ENCODE measurements around the gene ATAD1.

ATAD1 gene

GRCh38 chr10:87767253-87767652, 50.8 kb downstream of the ATAD1 start:
- H3K27ac ChIP-seq (ENCODE audit: low read depth, low read length) = no peak overlapping the region
- no peak overlapping the region for H3K4me2 ChIP-seq (ENCODE audit: low read length)
- no peaks in the 10 kb centered on the region for H3K79me2 ChIP-seq (ENCODE audit: control insufficient read depth, low read length)
- peaks cover 2% of the 10 kb centered on the region; the same call in 1 of the 2 replicates for H3F3A ChIP-seq (ENCODE audit: control insufficient read depth, insufficient read depth)
- no peak overlapping the region for H3K4me3 ChIP-seq (ENCODE audit: low read length)
- H3K9me3 ChIP-seq (ENCODE audit: control insufficient read depth, insufficient read depth, low read length) = no peaks in the 10 kb centered on the region
- no peaks in the 10 kb centered on the region for H4K20me1 ChIP-seq (ENCODE audit: control insufficient read depth, insufficient read depth, low read depth, low read length)
- H3K4me1 ChIP-seq (ENCODE audit: control insufficient read depth, low read length) = no peaks in the 10 kb centered on the region
- peaks cover 60% of the 10 kb centered on the region for H3K36me3 ChIP-seq (ENCODE audit: control insufficient read depth, low read length)
- TF ChIP-seq EZH2phosphoT487 (IDR thresholded peaks at IDR 0.05; ENCODE audit: borderline replicate concordance, low read length) = no peak
- TF ChIP-seq, protein P1, sequence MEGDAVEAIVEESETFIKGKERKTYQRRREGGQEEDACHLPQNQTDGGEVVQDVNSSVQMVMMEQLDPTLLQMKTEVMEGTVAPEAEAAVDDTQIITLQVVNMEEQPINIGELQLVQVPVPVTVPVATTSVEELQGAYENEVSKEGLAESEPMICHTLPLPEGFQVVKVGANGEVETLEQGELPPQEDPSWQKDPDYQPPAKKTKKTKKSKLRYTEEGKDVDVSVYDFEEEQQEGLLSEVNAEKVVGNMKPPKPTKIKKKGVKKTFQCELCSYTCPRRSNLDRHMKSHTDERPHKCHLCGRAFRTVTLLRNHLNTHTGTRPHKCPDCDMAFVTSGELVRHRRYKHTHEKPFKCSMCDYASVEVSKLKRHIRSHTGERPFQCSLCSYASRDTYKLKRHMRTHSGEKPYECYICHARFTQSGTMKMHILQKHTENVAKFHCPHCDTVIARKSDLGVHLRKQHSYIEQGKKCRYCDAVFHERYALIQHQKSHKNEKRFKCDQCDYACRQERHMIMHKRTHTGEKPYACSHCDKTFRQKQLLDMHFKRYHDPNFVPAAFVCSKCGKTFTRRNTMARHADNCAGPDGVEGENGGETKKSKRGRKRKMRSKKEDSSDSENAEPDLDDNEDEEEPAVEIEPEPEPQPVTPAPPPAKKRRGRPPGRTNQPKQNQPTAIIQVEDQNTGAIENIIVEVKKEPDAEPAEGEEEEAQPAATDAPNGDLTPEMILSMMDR (IDR thresholded peaks at IDR 0.05; ENCODE audit: low read depth, low read length, poor library complexity, severe bottlenecking) = no peak
- H3K9me2 ChIP-seq (replicated peaks; ENCODE audit: control insufficient read depth, low read length) = no peaks in the 10 kb centered on the region
- no peaks in the 10 kb centered on the region for H3K27me3 ChIP-seq (ENCODE audit: control insufficient read depth, low read length)

DNA sequence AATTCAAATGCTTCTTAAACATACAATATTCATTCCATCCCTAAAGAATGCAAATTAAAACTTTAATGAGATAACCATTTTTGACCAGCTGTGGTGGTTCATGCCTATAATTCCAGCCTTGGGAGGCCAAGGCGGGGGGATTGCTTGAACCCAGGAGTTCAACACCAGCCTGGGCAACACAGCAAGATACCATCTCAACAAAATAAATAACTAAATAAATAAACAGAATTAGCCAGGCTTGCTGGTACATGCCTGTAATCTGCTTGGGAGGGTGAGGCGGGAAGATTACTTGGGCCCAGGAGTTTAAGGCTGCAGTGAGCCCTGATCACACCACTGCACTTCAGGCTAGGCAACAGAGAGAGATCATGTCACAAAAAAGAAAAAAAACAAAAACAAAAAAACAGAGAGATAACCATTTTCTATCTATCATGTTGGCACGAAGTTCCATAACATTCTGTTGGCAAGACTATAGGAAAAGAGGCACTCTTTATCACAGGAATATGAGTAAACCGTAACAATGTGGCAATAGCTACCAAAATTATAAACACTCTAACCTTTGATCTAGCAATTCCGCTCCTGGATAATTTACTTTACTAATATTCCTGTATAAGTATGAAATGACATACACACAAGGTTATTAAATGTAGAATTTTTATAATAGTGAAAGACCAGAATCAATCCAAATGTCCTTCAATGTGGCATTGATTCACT, 52.2 kb downstream of the ATAD1 start:
- Histone ChIP-seq H3K9me2 (replicated peaks; ENCODE audit: control insufficient read depth, low read length) (no peaks in the 10 kb centered on the region), H3F3A (ENCODE audit: control insufficient read depth, insufficient read depth) (no peaks in the 10 kb centered on the region), H3K27me3 (ENCODE audit: control insufficient read depth, low read length) (no peaks in the 10 kb centered on the region), H3K36me3 (ENCODE audit: control insufficient read depth, low read length) (peaks cover 56% of the 10 kb centered on the region), H3K79me2 (ENCODE audit: control insufficient read depth, low read length) (no peaks in the 10 kb centered on the region), H3K9me3 (ENCODE audit: control insufficient read depth, insufficient read depth, low read length) (no peaks in the 10 kb centered on the region), H3K4me2 (ENCODE audit: low read length) (no peak overlapping the region), H3K27ac (ENCODE audit: low read depth, low read length) (no peak overlapping the region), H3K4me3 (ENCODE audit: low read length) (no peak overlapping the region), H4K20me1 (ENCODE audit: control insufficient read depth, insufficient read depth, low read depth, low read length) (no peaks in the 10 kb centered on the region), H3K4me1 (ENCODE audit: control insufficient read depth, low read length) (no peaks in the 10 kb centered on the region)
- TF ChIP-seq, protein P1 (IDR thresholded peaks at IDR 0.05; ENCODE audit: low read depth, low read length, poor library complexity, severe bottlenecking) = no peak
- no peak for TF ChIP-seq EZH2phosphoT487 (IDR thresholded peaks at IDR 0.05; ENCODE audit: borderline replicate concordance, low read length)

GRCh38 chr10:87764072-87764934, 53.7 kb downstream of the ATAD1 start:
- Histone ChIP-seq H3K9me3 (ENCODE audit: control insufficient read depth, insufficient read depth, low read length) (no peaks in the 10 kb centered on the region), H3K4me2 (ENCODE audit: low read length) (no peak overlapping the region), H3K27me3 (ENCODE audit: control insufficient read depth, low read length) (no peaks in the 10 kb centered on the region), H3K4me1 (ENCODE audit: control insufficient read depth, low read length) (no peaks in the 10 kb centered on the region), H3F3A (ENCODE audit: control insufficient read depth, insufficient read depth) (no peaks in the 10 kb centered on the region), H3K36me3 (ENCODE audit: control insufficient read depth, low read length) (peaks cover 49% of the 10 kb centered on the region), H3K27ac (ENCODE audit: low read depth, low read length) (no peak overlapping the region), H4K20me1 (ENCODE audit: control insufficient read depth, insufficient read depth, low read depth, low read length) (no peaks in the 10 kb centered on the region), H3K9me2 (replicated peaks; ENCODE audit: control insufficient read depth, low read length) (no peaks in the 10 kb centered on the region), H3K79me2 (ENCODE audit: control insufficient read depth, low read length) (no peaks in the 10 kb centered on the region), H3K4me3 (ENCODE audit: low read length) (no peak overlapping the region)
- TF ChIP-seq EZH2phosphoT487 (IDR thresholded peaks at IDR 0.05; ENCODE audit: borderline replicate concordance, low read length) = no peak
- TF ChIP-seq, protein P1 (IDR thresholded peaks at IDR 0.05; ENCODE audit: low read depth, low read length, poor library complexity, severe bottlenecking) = no peak
